Heart left ventricle (tissue), 16 donors: ENCODE measurements around the gene ZIK1. TPM values are rescaled to one million over a fixed set of nuclear protein-coding genes. Genes with fewer than 3 reads are reported as not detected.

Experiments
- ATAC-seq, 4 donors: fragments of 200-7000 bp; cut with Tn5 transposase; one replicate each; pipeline ENCODE4 v1.9.1; 2020 to 2022; ENCODE audit warnings: moderate library complexity in 4 of 4, mild to moderate bottlenecking in 3 of 4, moderate number of reproducible peaks in 1 of 4
- DNase-seq, 5 donors: peaks; one replicate each; pipeline ENCODE4 v3.0.0-alpha.2; 2020
- H3K27ac ChIP-seq, 12 donors: fragments of 200-600 bp; sonication (generic) in 4 of 12; one replicate each; pipeline versions ENCODE4 v1.5.0 to v1.8.0; 2016 to 2022; ENCODE audit warnings: mild to moderate bottlenecking in 2 of 12
- H3K27me3 ChIP-seq, 9 donors: fragments of 200-600 bp; sonication (generic) in 2 of 9; one replicate each; pipeline versions ENCODE4 v1.5.1 to v1.8.0; 2016 to 2022; ENCODE audit warnings: mild to moderate bottlenecking in 3 of 9
- H3K36me3 ChIP-seq, 9 donors: fragments of 200-600 bp; sonication (generic) in 2 of 9; one replicate each; pipeline versions ENCODE4 v1.5.0 to v1.8.0; 2018 to 2022; ENCODE audit warnings: mild to moderate bottlenecking in 2 of 9
- H3K4me1 ChIP-seq, 12 donors: fragments of 200-600 bp; sonication (generic) in 4 of 12; one replicate each; pipeline versions ENCODE4 v1.5.0 to v1.8.0; 2016 to 2022; ENCODE audit warnings: mild to moderate bottlenecking in 3 of 12
- H3K4me3 ChIP-seq, 12 donors: fragments of 200-600 bp; sonication (generic) in 4 of 12; one replicate each; pipeline versions ENCODE4 v1.5.0 to v1.8.0; 2017 to 2022; ENCODE audit warnings: mild to moderate bottlenecking in 9 of 12, moderate library complexity in 4 of 12
- H3K9me3 ChIP-seq, 12 donors: fragments of 200-600 bp; sonication (generic) in 4 of 12; one replicate each; pipeline versions ENCODE4 v1.5.0 to v1.8.0; 2016 to 2022; ENCODE audit warnings: mild to moderate bottlenecking in 1 of 12
- CTCF ChIP-seq, 12 donors: fragments of 200-600 bp; sonication (generic) in 4 of 12; IDR thresholded peaks; one replicate each; pipeline versions ENCODE4 v1.5.0 to v1.8.0; 2018 to 2022; ENCODE audit warnings: antibody characterized with exemption in 12 of 12, mild to moderate bottlenecking in 5 of 12
- POLR2A ChIP-seq, 2 donors: fragments of 450-650 bp; IDR thresholded peaks; one replicate each; pipeline ENCODE4 v1.6.1; 2017; ENCODE audit warnings: antibody characterized with exemption in 2 of 2, mild to moderate bottlenecking in 2 of 2, moderate library complexity in 2 of 2
- WGBS, 4 donors: extraction: QIAGEN DNeasy Blood & Tissue Kit in 2 of 4; methylation state at CpG; one replicate each; pipeline versions ENCODE4 v1.1.5 to v1.1.7; 2013 to 2018; 5-methylcytosine and 5-hydroxymethylcytosine counted together
- intact Hi-C, 10 donors: fragments of 100-400 bp; cut with DNase I; formaldehyde crosslinking; loops; one replicate each; pipeline versions ENCODE4 v1.11.1 to v1.14.2; 2022
- polyA plus RNA-seq, 2 donors: library from polyadenylated mRNA; stranded (reverse); fragments of 200-250 nt; gene quantifications; one replicate each; pipeline ENCODE4 v1.2.3, GENCODE V29; 2013
- total RNA-seq, 9 donors: library from RNA; depleted of rRNA in 2 of 9; stranded (reverse); fragments of >200 nt in 2 of 9; fragmentation: NEBNext Ultra II Directional in 3 of 9; extraction: Animal tissue kit (Norgen Biotek cat#: 25700) in 3 of 9; gene quantifications; one replicate each; pipeline versions ENCODE4 v1.1.0 to v1.2.4, GENCODE V29; 2016 to 2023
- donor health status: ischemic (EF 13 %, LVEDD 7.1; RV severe dilation, severe dysfunction).
- donor health status: healthy with polysubstance abuse.
- donor health status: DM: no; HTN: yes; CAD: no.
- donor health status: DM: no; HTN: no; CAD: no.
- donor health status: ischemic (EF 25% LVEDD 6.9; RV normal size, moderate dysfunction).
- donor health status: ischemic (EF 25% LVEDD 5.7; RV mildly dilated, moderate dysfunction).
- donor health status: healthy.
- donor health status: DM: yes; HTN: yes; CAD: no.
- donor health status: ischemic (EF 35%, LVEDD 5.7; RV mildly dilated, moderate dysfunction).
- donor health status: nonischemic (EF 11% LVEDD 7.7; RV severe dilation, severe dysfunction).
- donor health status: DM: yes; HTN: yes; CAD: no.
- donor health status: PGD.
- donor health status: ischemic (EF 29% LVEDD 5.4; RV normal size, mild dysfunction).
- donor health status: nonischemic (EF 23%, LVEDD 6.1; RV moderate dilation, normal function).

Gene ZIK1
- total and polyA plus RNA-seq, 11 donors = 1.1 to 8.0 (median 4.4) TPM

DNA sequence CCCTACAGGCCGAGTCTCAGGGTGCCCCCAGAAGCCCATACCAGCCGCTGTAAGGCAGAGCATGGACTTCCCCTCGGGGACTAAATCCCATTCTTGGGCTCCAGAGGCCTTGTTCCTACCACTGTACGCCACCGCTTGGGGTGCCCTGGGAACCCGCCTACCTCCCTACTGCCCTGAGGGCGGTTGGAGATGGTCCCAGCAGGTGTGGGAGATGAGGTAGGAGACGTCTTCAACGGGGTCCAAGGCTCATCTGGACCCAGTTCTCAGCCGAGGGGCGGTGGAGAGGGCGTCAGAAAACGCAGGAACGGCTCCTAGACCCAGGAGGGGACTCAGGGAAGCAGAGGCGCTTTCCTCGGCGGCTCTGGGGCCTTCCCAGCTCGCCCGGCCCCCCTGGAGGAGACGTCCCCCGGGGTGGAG lies 833 bp upstream of the ZIK1 start:
- DNase-seq = no peak
- H3K27ac ChIP-seq = peak overlapping the region in 8 of 12 donors; percentile 64 to 84 (median 70)
- H3K36me3 ChIP-seq = peaks cover 0 to 27% (median 0%) of the 10 kb centered on the region in 9 donors
- intact Hi-C loops = loop anchor here in 1 of 10 donors (10.0 kb wide), 1 partner anchor 422 kb away; the partner anchor contains the start of gene ZNF606
- no peaks in the 10 kb centered on the region for H3K27me3 ChIP-seq
- WGBS, 4 donors = 36 to 50% (median 38%) methylated on average over 16 to 21 of the region's 21 CpGs
- peaks cover 0 to 32% (median 20%) of the 10 kb centered on the region in 12 donors for H3K4me1 ChIP-seq
- peaks cover 0 to 50% (median 20%) of the 10 kb centered on the region in 12 donors for H3K9me3 ChIP-seq
- H3K4me3 ChIP-seq = peak overlapping the region in 11 of 12 donors; percentile 54 to 90 (median 81)
- TF ChIP-seq CTCF (IDR thresholded peaks at IDR 0.05) (no peak), POLR2A (IDR thresholded peaks at IDR 0.05) (no peak)
- ATAC-seq = no peak

- no peak overlapping the region for H3K27ac ChIP-seq
- peaks cover 0 to 20% (median 15%) of the 10 kb centered on the region in 12 donors for H3K4me1 ChIP-seq
- DNase-seq = no peak
- 94 to 100% (median 99%) methylated on average over 1 of the region's 1 CpG for WGBS, 4 donors
- ATAC-seq = no peak
- H3K27me3 ChIP-seq = no peaks in the 10 kb centered on the region
- H3K4me3 ChIP-seq = no peak overlapping the region
- TF ChIP-seq POLR2A (IDR thresholded peaks at IDR 0.05) (no peak), CTCF (IDR thresholded peaks at IDR 0.05) (no peak)
- peaks cover 4 to 68% (median 29%) of the 10 kb centered on the region in 9 donors for H3K36me3 ChIP-seq
- peaks cover 0 to 90% (median 63%) of the 10 kb centered on the region in 12 donors for H3K9me3 ChIP-seq
- intact Hi-C loops = loop anchor here in 1 of 10 donors (10.0 kb wide), 1 partner anchor 417 kb away; the partner anchor contains the start of gene ZNF606
These were observed 3.6 kb downstream of the ZIK1 start for GRCh38 chr19:57587529-57587928.

DNA sequence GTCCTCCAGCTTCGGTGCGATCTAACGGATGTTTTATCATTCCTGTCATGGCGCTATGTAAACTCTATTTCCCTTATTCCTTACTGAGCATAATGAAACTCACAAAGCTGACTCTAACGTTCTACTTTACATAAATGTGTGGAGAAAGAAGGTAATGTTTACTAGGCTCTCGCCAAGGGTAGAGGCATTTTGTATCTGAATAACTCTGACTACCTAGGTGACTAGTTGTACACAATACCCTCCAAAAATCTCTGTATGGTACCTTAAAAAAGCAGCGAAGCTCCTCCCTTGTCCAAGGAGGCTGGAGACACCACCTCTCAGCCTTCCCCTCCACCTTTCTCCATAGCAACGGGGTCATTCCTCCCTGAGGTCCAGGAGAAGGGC lies 15.4 kb downstream of the ZIK1 start:
- intact Hi-C loops = loop anchor here in 2 of 10 donors (2.0 kb wide), 1 partner anchor 15 kb away; the partner anchor contains the start of gene ZIK1 (in 2 of the 2)
- TF ChIP-seq POLR2A (IDR thresholded peaks at IDR 0.05) = no peak
- TF ChIP-seq CTCF (IDR thresholded peaks at IDR 0.05) = peak in 1 of 12 donors; percentile 12
- H3K9me3 ChIP-seq = peaks cover 0 to 44% (median 2%) of the 10 kb centered on the region in 12 donors
- H3K4me1 ChIP-seq = peaks cover 4 to 19% (median 9%) of the 10 kb centered on the region in 12 donors
- WGBS, 4 donors = 47 to 48% (median 47%) methylated on average over 8 of the region's 8 CpGs
- H3K27me3 ChIP-seq = no peaks in the 10 kb centered on the region
- no peak for ATAC-seq
- H3K4me3 ChIP-seq = peak overlapping the region; percentile 68 to 99 (median 82)
- H3K27ac ChIP-seq = peak overlapping the region in 11 of 12 donors; percentile 22 to 80 (median 68)
- no peak for DNase-seq
- H3K36me3 ChIP-seq = peaks cover 0 to 9% (median under 1%) of the 10 kb centered on the region in 9 donors

DNA sequence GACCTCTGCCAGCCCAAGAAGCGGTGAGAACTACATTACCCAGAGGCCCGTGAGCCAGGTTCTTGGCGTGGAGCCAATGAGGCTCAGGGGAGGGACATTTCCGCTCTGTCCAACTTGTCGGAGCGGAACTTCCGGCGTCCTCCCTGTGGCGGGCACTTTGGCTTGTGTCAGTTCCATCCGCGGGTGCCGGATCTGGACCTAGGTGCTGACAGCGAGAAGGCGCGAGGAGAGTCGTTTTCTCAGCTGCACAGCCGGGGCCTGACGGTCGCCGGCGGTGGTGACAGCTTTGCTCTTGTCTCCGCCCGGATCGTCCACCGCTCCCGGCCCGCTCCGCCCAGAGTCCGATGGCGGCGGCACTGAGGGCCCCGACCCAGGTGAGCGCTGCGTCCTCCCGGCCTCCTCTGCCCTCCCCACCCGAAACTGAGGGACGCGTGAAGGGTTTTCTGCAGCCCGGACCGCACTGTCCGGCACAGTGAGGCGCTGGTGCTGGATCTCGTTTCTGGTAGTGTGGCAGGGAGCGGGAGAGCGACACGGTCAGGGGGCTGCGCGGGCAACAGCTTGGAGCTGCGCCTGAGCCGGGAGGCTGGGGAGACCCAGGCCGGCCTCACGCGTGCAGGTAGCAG lies 15.9 kb downstream of the ZIK1 start, which contains the start of gene ZNF530:
TSS of gene ZNF530 (plus strand) at position 125 of the 623 bp plus-strand sequence. CDS start 4,461 bp downstream, outside the sequence.
- intact Hi-C loops = loop anchor here in 2 of 10 donors (2.0 kb wide), 1 partner anchor 15 kb away; the partner anchor contains the start of gene ZIK1 (in 2 of the 2)
- Histone ChIP-seq H3K4me3 (peak within 1 kb of the TSS; percentile 68 to 99 (median 82)), H3K27ac (peak within 1 kb of the TSS in 11 of 12 donors; percentile 22 to 80 (median 68)), H3K27me3 (no peaks in the 10 kb centered on the region), H3K36me3 (peaks cover 0 to 14% (median 6%) of the 10 kb centered on the region in 9 donors), H3K4me1 (peaks cover 4 to 19% (median 9%) of the 10 kb centered on the region in 12 donors), H3K9me3 (peaks cover 0 to 49% (median 3%) of the 10 kb centered on the region in 12 donors)
- DNase-seq = peak; percentile 96 to 98 (median 97)
- ATAC-seq = peak; percentile 99 to 100 (median 99)
- peak in 1 of 2 donors; percentile 5 for TF ChIP-seq POLR2A (IDR thresholded peaks at IDR 0.05)
- peak in 1 of 12 donors; percentile 21 for TF ChIP-seq CTCF (IDR thresholded peaks at IDR 0.05)
- WGBS, 4 donors = 1 to 2% (median 1%) methylated on average over 16 to 53 of the region's 53 CpGs
